Lung (tissue), 12 donors: Measurements from ENCODE around the gene RCSD1. TPM values are rescaled to one million over a fixed set of nuclear protein-coding genes. Genes with fewer than 3 reads are reported as not detected.
A peak's percentile ranks its signal among the peaks of the same experiment; 100 is the strongest.

Experiments
- ATAC-seq: fragments of 200-7000 bp; cut with Tn5 transposase; one replicate; pipeline ENCODE4 v1.9.1; 2020; ENCODE audit warnings: moderate number of reproducible peaks; ENCODE audit not compliant: insufficient read depth, low FRiP score
- DNase-seq, 3 donors: peaks; one replicate each; pipeline ENCODE4 v3.0.0-alpha.2; 2013 to 2017
- H3K27ac ChIP-seq, 2 donors: one replicate each; pipeline ENCODE4 v1.5.1; 2013; ENCODE audit warnings: mild to moderate bottlenecking in 2 of 2, moderate library complexity in 2 of 2, control low read depth in 1 of 2, inconsistent platforms in 1 of 2, low read depth in 1 of 2, low read length in 1 of 2
- H3K27me3 ChIP-seq, 3 donors: one replicate each; pipeline ENCODE4 v1.5.1; 2013; ENCODE audit warnings: low read length in 2 of 3; ENCODE audit not compliant: control insufficient read depth in 3 of 3, insufficient read depth in 3 of 3
- H3K36me3 ChIP-seq, 4 donors: one replicate each; pipeline ENCODE4 v1.5.1; 2013; ENCODE audit warnings: low read length in 4 of 4, mild to moderate bottlenecking in 1 of 4, moderate library complexity in 1 of 4; ENCODE audit not compliant: control insufficient read depth in 4 of 4, insufficient read depth in 4 of 4
- H3K4me1 ChIP-seq, 5 donors: one replicate each; pipeline ENCODE4 v1.5.1; 2013; ENCODE audit warnings: low read length in 5 of 5, mild to moderate bottlenecking in 2 of 5, moderate library complexity in 1 of 5; ENCODE audit not compliant: control insufficient read depth in 5 of 5, insufficient read depth in 5 of 5
- H3K4me3 ChIP-seq: one replicate; pipeline ENCODE4 v1.5.1; 2013; ENCODE audit warnings: mild to moderate bottlenecking, control low read depth, moderate library complexity
- H3K9ac ChIP-seq, 2 donors: one replicate each; pipeline ENCODE4 v1.5.1; 2013; ENCODE audit warnings: low read length in 2 of 2, control low read depth in 1 of 2; ENCODE audit not compliant: insufficient read depth in 1 of 2
- H3K9me3 ChIP-seq, 4 donors: one replicate each; pipeline ENCODE4 v1.5.1; 2013; ENCODE audit warnings: low read length in 3 of 4, mild to moderate bottlenecking in 1 of 4, moderate library complexity in 1 of 4; ENCODE audit not compliant: control insufficient read depth in 4 of 4, insufficient read depth in 3 of 4
- CTCF ChIP-seq: IDR thresholded peaks from 2 replicates; pipeline ENCODE4 v1.5.1; 2012; ENCODE audit warnings: mild to moderate bottlenecking; ENCODE audit errors: control extremely low read depth, extremely low read depth
- WGBS, 2 donors: extraction: QIAGEN DNeasy Blood & Tissue Kit; methylation state at CpG; one replicate each; pipeline ENCODE4 v1.1.7; 2013; 5-methylcytosine and 5-hydroxymethylcytosine counted together
- polyA plus RNA-seq, 2 donors: library from polyadenylated mRNA; stranded (reverse); fragments of 200-250 nt; gene quantifications; one replicate each; pipeline ENCODE4 v1.2.1, GENCODE V29; 2013
- total RNA-seq, 2 donors: library from RNA; depleted of rRNA in 1 of 2; stranded (reverse); fragments of >200 nt in 1 of 2; gene quantifications; one replicate each; pipeline ENCODE4 v1.2.1, GENCODE V29; 2014 to 2021
- donor health status: control.
- donor health status: control.
- donor health status: Bipolar disorder and iron deficiency.
- donor health status: healthy.
- donor health status: DM: yes; HTN: yes; CAD: no.

RCSD1 gene
- total and polyA plus RNA-seq, 4 donors, result 7.6 to 29.4 (median 23.8) TPM

DNA sequence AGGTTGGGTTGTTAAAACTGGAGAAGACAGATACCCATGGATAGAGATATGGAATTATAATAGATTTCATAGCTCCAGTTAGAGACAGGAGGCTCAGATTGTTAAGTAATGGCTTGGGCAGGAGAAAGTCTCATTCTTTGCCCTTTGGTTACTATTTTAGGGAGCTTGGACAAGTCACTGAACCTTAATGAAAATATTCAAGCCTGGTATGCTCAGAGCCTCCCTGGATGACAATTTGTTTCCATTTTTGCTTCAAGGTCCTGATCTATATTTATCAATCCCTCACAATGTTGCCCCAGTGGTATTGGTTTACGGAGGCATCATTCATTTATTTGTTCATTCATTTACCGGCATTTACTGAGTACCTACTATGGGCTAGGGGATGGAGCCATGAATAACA lies 37.5 kb downstream of the RCSD1 start:
- no peak for ATAC-seq
- no peaks in the 10 kb centered on the region for H3K36me3 ChIP-seq
- no peak for TF ChIP-seq CTCF

DNA sequence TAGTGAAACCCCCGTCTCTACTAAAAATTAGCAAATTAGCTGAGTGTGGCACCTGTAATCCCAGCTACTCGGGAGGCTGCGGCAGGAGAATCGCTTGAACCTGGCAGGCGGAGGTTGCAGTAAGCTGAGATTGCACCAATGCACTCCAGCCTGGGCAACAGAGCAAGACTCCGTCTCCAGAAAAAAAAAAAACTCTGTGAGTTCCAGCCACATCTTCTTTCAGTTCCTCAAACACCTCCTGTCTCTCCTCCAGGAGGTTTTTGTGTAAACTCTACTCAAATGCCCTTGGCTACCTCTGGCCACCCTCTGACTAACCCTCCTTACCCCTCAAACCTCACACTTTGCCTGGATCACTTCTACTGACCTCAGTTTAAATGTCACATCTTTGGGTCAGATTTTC lies 38.1 kb downstream of the RCSD1 start:
- no peak for TF ChIP-seq CTCF
- peaks cover 0 to 31% (median 0%) of the 10 kb centered on the region in 5 donors for H3K4me1 ChIP-seq
- no peak for ATAC-seq
- DNase-seq, result no peak
- H3K27ac ChIP-seq, result peak overlapping the region in 1 of 2 donors; percentile 45
- no peak overlapping the region for H3K9ac ChIP-seq
- 78 to 89% methylated on average over 6 of the region's 6 CpGs for WGBS, 2 donors
- H3K4me3 ChIP-seq, result no peak overlapping the region
- H3K36me3 ChIP-seq, result no peaks in the 10 kb centered on the region
- H3K9me3 ChIP-seq, result no peaks in the 10 kb centered on the region
- H3K27me3 ChIP-seq, result no peaks in the 10 kb centered on the region

More for the DNA sequence above, 37.5 kb downstream of the RCSD1 start:
- no peak overlapping the region for H3K9ac ChIP-seq
- no peaks in the 10 kb centered on the region for H3K27me3 ChIP-seq
- 96 to 98% methylated on average over 2 of the region's 2 CpGs for WGBS, 2 donors
- no peaks in the 10 kb centered on the region for H3K9me3 ChIP-seq
- no peak overlapping the region for H3K27ac ChIP-seq
- no peak overlapping the region for H3K4me3 ChIP-seq
- no peak for DNase-seq
- H3K4me1 ChIP-seq, result peaks cover 0 to 34% (median 5%) of the 10 kb centered on the region in 5 donors

DNA sequence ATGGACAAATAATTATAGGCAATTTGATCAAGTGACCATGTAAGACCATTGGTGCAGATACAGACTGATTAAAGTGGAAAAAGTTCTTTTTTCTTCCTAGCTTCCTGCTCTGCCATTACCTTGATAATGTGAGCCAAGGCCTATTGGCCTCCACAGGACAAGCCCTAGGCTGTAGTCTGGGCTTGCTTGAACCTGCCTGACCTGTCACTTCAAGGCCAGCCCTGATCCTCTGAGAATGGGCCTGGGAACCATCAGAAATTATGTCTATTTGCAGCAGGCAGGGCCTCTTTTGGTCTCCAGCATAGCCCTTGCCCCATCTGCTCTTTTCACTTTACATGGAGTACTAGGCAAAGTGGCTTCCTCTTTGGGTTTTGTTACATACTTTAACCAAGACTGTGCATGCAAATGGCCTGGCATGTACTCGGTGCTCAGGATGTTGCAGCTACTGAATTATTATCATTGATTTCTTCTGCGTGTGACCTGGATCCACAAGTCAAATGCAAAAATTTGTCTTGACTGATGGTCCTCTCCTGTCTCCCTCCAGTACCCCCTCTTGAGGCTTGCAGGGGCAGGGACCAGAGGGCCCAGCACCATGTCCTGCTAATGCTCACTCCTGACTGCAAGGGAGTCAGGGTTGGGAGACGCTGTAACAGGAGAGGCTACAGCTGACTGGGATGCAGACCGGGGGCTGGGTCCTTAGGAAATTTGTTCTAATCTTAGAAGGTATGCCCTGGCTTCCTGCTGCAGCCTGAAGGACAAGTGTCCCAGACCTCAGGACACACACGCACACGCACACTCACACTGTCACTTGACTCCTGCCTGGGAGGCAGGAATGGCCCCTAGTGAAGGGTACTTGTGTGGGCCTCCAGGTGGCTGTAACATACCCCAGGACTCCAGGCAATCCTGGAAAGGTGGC lies 39.4 kb downstream of the RCSD1 start:
- Histone ChIP-seq H3K27me3 (no peaks in the 10 kb centered on the region), H3K9ac (no peak overlapping the region), H3K36me3 (peaks cover 0 to 2% (median 0%) of the 10 kb centered on the region in 4 donors), H3K9me3 (no peaks in the 10 kb centered on the region), H3K27ac (peak overlapping the region in 1 of 2 donors; percentile 36), H3K4me1 (peaks cover 0 to 22% (median 0%) of the 10 kb centered on the region in 5 donors), H3K4me3 (no peak overlapping the region)
- no peak for ATAC-seq
- peak in 1 of 3 donors; percentile 18 for DNase-seq
- no peak for TF ChIP-seq CTCF
- WGBS, 2 donors, result 63 to 66% methylated on average over 6 of the region's 6 CpGs
